GM19452 (cell line): ENCODE data around the gene PANK4.

Experiments used
- ATAC-seq: cut with Tn5 transposase; IDR thresholded peaks from one replicate; pipeline ENCODE4 v1.9.1; 2021; ENCODE audit not compliant: unreplicated experiment

PANK4 gene

GRCh38 chr1:2530513-2531361, 4.3 kb upstream of the PANK4 start:
- no peak for ATAC-seq

GRCh38 chr1:2529784-2530512, 3.6 kb upstream of the PANK4 start, which contains the start of gene HES5:
Gene HES5, minus strand, starts transcription at chr1:2530263. Its CDS starts 99 bp downstream, at chr1:2530164.
- ATAC-seq: no peak

GRCh38 chr1:2528966-2529783, 2.8 kb upstream of the PANK4 start:
- no peak for ATAC-seq

GRCh38 chr1:2528611-2528965, 2.2 kb upstream of the PANK4 start:
- no peak for ATAC-seq

DNA sequence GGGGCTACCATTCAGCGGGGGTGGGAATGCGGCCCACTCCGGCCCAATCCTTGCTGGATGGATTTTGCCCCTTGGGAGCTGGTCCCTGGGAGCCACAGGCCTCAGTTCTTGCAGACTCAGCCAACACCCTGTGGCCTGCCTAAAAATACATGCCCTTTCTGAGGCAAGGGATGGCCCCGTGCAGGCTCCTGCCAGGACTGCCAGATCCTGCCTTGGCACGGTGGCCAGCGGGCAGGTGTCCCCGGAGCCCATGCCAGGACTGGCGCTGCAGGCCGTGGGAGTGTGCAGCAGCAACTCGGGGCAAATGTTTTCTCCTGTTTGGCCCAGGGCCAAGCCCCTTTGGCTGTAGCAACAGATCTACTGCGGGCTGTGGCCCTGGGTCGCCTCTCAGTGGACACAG, 1.6 kb upstream of the PANK4 start:
- ATAC-seq: no peak

GRCh38 chr1:2527556-2527860, 1.1 kb upstream of the PANK4 start:
- no peak for ATAC-seq

DNA sequence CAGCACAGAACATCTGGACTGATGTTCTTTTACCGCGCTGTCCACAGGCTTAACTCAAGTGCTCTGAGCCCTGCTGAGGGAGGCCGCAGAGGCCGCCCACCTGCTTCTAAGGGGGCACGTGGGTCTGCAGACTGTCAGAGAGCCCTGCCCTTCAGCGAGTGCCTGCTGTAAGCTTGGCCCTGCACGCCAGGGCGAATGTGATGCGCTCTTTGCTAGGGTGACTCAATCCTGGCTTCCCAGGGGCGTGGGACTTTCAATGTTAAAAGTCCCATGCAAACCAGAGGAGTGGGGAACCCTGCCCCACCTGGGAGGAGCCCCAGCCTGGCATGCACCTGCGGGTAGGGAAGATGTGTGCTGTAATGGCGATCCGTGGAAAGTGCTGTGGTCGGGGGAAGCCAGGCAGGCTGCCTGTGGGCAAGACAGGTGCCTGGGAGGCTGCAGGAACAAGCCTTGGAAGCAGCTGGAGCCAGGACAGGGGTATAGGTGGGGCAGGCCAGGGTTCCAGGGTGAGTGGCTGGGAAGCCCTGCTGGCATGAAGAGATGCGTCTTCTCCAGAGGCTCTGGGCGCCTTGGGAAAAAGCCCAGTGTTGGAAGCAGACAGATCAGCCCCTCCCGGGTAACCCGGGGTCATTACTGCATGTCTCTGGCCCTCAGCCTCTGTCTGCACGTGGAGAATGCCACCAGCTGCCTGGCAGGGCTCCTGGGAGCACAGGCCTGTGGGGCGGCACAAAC, 594 bp upstream of the PANK4 start:
- peak; percentile 20 for ATAC-seq

- ATAC-seq: no peak
Measured at GRCh38 chr1:2525572-2525919, 850 bp downstream of the PANK4 start.

GRCh38 chr1:2523891-2524609, 2.3 kb downstream of the PANK4 start:
- ATAC-seq: no peak

DNA sequence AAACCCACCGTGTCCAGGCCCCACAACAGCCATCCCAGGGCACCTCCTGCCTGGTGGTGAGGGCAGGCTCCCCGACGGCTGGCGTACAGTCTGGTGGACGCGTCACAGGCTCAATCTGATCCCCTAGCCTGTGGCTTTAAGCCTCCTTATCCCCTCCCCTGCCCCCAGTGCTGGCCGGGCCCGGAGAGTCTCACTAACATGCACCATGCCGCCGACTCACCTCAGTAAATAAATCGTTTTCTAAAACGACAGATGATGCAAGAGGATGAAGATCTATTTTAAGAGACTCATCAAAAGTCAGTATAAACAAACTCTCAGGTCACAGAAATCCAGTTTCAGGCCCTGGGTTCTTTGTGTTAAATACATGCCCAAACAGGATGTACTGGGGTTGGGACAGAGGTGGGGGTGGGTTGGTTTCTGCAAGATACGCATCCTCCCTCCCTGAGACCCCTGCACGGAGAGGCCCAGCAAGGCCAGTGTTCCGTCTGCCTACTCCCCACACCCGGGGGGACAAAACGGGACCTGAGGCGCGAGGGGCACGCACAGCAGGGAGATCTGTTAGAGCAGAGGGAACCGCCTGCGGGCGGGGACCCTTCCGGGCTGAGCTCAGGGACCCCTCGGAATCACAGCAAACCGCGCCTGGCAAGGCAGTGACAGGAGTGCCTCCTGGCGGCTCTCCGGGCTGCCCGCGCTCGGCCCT, 3.1 kb downstream of the PANK4 start:
- no peak for ATAC-seq

GRCh38 chr1:2522230-2522629, 4.2 kb downstream of the PANK4 start:
- no peak for ATAC-seq

- ATAC-seq: no peak
Measured at GRCh38 chr1:2520806-2521205, 5.6 kb downstream of the PANK4 start.

GRCh38 chr1:2520206-2520605, 6.2 kb downstream of the PANK4 start:
- ATAC-seq: no peak

DNA sequence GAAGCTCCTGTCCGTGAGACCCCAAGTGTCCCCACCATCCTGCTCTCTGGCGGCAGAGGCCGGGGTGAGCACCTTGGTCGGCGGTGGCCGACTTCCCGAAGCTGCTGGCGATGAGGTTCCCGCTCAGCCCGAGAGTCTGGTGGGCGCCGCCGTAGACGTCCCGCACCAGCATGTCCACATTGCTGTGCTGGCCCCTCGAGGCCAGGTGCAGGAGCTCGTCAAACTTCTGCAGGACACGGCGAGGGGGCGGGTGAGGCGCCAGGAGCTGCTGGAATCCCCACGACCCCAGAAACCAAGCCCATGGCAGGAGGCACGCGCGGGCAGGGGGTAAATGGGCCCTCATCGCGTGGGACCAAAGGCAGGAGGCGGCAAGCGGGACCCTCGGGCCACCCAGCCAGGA, 6.7 kb downstream of the PANK4 start:
- ATAC-seq: no peak

GRCh38 chr1:2519029-2519685, 7.2 kb downstream of the PANK4 start:
- ATAC-seq: no peak

DNA sequence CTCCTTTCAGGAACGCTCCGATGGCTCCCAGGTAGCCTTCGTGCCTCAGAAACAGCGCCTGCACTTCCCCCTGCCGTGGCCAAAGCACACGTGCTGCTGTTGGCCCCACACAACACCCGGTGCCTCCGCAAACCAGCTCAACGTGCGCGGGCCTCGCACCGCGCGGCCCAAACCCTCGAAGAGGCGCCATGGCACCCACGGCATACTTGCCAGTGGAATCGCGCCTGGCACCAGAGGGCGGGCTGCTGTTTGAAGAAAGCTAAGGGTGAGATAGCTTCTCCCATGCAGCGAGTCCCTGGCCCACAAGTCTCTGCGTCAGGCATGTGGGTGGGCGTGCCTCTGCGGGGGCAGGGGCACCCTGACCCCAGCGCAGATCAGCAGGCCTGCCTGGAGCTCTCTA, 7.9 kb downstream of the PANK4 start:
- no peak for ATAC-seq

- no peak for ATAC-seq
Measured at GRCh38 chr1:2517966-2518365, 8.4 kb downstream of the PANK4 start.

- no peak for ATAC-seq
Measured at GRCh38 chr1:2516946-2517345, 9.4 kb downstream of the PANK4 start.

- ATAC-seq: no peak
Measured at GRCh38 chr1:2516124-2516523, 10.3 kb downstream of the PANK4 start.

DNA sequence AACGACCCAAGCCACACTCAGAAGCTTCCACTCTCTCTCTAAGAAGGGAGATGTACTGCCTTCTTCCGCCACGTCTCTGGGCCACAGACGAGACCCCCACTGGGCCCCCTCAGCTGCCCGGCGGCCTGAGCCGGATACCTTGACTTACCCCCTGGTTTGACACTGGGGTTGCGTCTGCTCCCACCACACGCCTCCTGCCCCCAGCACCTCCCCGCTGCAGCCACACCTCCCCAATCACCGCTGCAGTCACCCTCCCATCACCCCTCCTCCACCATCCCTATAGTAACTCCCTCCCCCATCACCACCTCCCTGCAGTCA, 10.7 kb downstream of the PANK4 start:
- ATAC-seq: no peak
